Prostate gland (tissue), 2 donors: ENCODE measurements around the gene QSOX1. TPM values are rescaled to one million over a fixed set of nuclear protein-coding genes. Genes with fewer than 3 reads are reported as not detected.

Experiments used
- DNase-seq: peaks from one replicate; pipeline ENCODE4 v3.0.0-alpha.2; 2019; ENCODE audit warnings: low spot score
- H3K27ac ChIP-seq, 2 donors: fragments of 200-600 bp; sonication (generic); 2 replicates each; pipeline ENCODE4 v1.5.1; 2017 to 2019
- H3K27me3 ChIP-seq: fragments of 200-600 bp; sonication (generic); replicated peaks from 2 replicates; pipeline ENCODE4 v1.5.1; 2019; ENCODE audit not compliant: insufficient read depth
- H3K36me3 ChIP-seq, 2 donors: fragments of 200-600 bp; sonication (generic); 1 replicate in 1 of 2; 2 replicates in 1 of 2; pipeline versions ENCODE4 v1.5.1 to v1.8.1; 2017 to 2019
- H3K4me1 ChIP-seq: fragments of 200-600 bp; sonication (generic); replicated peaks from 2 replicates; pipeline ENCODE4 v1.5.1; 2019
- H3K4me3 ChIP-seq, 2 donors: fragments of 200-600 bp; sonication (generic); 2 replicates each; pipeline ENCODE4 v1.5.1; 2017 to 2019
- H3K9me3 ChIP-seq: fragments of 200-600 bp; sonication (generic); 2 replicates; pipeline ENCODE4 v1.5.1; 2017
- POLR2A ChIP-seq: fragments of 450-650 bp; IDR thresholded peaks from one replicate; pipeline ENCODE4 v1.6.1; 2016; ENCODE audit warnings: antibody characterized with exemption, mild to moderate bottlenecking
- POLR2AphosphoS5 ChIP-seq: sonication (generic); formaldehyde crosslinking; IDR thresholded peaks from one replicate; pipeline ENCODE4 v1.6.1; 2017; ENCODE audit warnings: antibody characterized with exemption
- WGBS: methylation state at CpG from one replicate; pipeline ENCODE4 v1.1.5; 2018; 5-methylcytosine and 5-hydroxymethylcytosine counted together
- intact Hi-C: fragments of 100-400 bp; cut with DNase I; formaldehyde crosslinking; loops from one replicate; pipeline ENCODE4 v1.14.2; 2022
- total RNA-seq, 2 donors: library from RNA; depleted of rRNA; stranded (reverse); fragments of >200 nt; gene quantifications; one replicate each; pipeline ENCODE4 v1.1.0, GENCODE V29; 2016
- TF ChIP-seq, protein P1 (sequence below), 4 experiments: fragments of 200-600 bp in 2 of 4; fragments of 450-650 bp in 2 of 4; sonication (generic) in 2 of 4; IDR thresholded peaks; 1 replicate in 3 of 4; 2 replicates in 1 of 4; pipeline ENCODE4 v1.5.1; 2016 to 2019; ENCODE audit warnings: antibody characterized with exemption in 4 of 4, mild to moderate bottlenecking in 2 of 4, moderate library complexity in 2 of 4

Gene QSOX1
- total RNA-seq, 2 donors from 2014 or later = 77.3 to 471 TPM

- TF ChIP-seq POLR2A (no peak), POLR2AphosphoS5 (peak; percentile 73)
- WGBS = 39% methylated on average over 3 of the region's 3 CpGs
- H3K36me3 ChIP-seq = no peaks in the 10 kb centered on the region
- no peaks in the 10 kb centered on the region for H3K27me3 ChIP-seq
- no peak overlapping the region for H3K27ac ChIP-seq
- no peak overlapping the region for H3K4me3 ChIP-seq
- peaks cover 6% of the 10 kb centered on the region for H3K4me1 ChIP-seq
- intact Hi-C loops = loop anchor here (10.0 kb wide), 1 partner anchor 203 kb away; the partner anchor contains the start of gene CEP350
- no peak for DNase-seq
- no peaks in the 10 kb centered on the region for H3K9me3 ChIP-seq
Measured at GRCh38 chr1:180157576-180158057, 2.9 kb downstream of the QSOX1 start.

DNA sequence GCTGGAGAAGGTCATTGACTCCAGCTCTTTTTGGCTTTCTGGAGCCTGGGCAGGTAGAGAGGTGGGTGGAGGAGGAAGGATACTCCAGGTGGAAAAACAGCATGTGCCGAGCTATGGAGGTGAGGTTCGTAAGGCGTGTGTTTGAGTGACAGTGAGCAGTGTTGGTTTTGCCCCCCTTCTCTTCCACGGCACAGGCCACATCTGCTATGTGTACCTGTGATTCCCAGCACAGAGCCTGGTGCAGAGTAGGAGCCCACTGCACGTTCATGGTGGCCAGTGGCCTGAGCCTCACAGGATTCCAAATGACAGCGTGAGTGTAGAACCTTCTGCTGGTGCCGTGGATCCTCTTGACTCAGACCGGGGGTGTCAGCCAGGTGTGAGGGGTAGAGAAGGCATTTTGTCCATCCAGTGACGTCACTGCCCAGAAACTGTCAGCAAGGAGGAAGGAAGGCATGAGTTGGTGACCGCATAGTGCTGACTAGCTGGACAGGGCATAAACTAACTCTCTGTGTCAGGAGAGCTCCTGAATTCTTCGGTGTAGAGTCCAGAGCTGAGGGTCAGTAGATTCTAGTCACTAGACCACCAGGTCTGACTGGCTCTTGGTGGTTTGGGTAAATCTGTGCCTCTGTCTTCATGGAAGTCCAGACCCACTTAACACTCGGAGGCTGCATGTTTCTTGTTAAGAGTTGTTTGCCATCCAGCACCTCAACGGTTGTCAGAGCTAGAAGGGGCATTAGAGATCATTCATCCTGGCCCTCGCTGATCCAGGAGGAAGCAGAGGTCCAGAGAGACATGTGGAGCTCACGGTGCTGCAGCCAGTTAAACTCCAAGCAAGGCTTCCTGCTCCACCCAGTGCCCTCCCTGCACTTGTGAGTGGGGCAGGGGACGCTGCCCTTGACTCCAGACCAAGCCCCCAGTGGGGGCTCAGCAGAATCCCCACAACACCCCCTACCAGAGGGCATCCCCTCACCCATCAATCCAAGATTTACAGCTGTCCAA is 3.8 kb downstream of the QSOX1 start:
- H3K9me3 ChIP-seq = no peaks in the 10 kb centered on the region
- peaks cover 6% of the 10 kb centered on the region for H3K4me1 ChIP-seq
- no peaks in the 10 kb centered on the region for H3K27me3 ChIP-seq
- 76% methylated on average over 14 of the region's 16 CpGs for WGBS
- H3K36me3 ChIP-seq = no peaks in the 10 kb centered on the region
- H3K27ac ChIP-seq = no peak overlapping the region
- H3K4me3 ChIP-seq = no peak overlapping the region
- intact Hi-C loops = loop anchor here (10.0 kb wide), 1 partner anchor 204 kb away; the partner anchor contains the start of gene CEP350
- TF ChIP-seq, protein P1, sequence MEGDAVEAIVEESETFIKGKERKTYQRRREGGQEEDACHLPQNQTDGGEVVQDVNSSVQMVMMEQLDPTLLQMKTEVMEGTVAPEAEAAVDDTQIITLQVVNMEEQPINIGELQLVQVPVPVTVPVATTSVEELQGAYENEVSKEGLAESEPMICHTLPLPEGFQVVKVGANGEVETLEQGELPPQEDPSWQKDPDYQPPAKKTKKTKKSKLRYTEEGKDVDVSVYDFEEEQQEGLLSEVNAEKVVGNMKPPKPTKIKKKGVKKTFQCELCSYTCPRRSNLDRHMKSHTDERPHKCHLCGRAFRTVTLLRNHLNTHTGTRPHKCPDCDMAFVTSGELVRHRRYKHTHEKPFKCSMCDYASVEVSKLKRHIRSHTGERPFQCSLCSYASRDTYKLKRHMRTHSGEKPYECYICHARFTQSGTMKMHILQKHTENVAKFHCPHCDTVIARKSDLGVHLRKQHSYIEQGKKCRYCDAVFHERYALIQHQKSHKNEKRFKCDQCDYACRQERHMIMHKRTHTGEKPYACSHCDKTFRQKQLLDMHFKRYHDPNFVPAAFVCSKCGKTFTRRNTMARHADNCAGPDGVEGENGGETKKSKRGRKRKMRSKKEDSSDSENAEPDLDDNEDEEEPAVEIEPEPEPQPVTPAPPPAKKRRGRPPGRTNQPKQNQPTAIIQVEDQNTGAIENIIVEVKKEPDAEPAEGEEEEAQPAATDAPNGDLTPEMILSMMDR (IDR thresholded peaks at IDR 0.05) = no peak
- TF ChIP-seq POLR2AphosphoS5 (no peak), POLR2A (no peak)
- DNase-seq = no peak

DNA sequence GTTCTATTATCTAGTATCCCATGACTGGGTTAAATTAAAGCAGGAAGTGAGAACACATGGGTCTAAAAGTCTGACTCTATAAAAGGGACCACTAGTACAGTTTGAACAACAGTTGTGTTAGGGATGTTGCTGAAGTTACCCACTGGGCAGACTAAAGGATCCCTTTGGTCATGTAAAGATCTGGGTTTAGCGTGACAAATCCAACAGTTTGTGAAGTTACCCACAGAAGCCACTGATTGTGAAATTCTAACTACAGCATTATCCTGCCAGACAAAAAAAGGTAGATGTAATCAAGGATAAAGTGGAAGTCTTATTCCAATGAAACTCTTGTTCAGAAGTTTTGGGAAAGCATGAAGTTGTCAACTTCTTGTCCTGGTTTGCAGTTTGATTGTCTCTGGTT is 5.7 kb downstream of the QSOX1 start:
- TF ChIP-seq POLR2AphosphoS5 (no peak), POLR2A (no peak)
- TF ChIP-seq, protein P1 (IDR thresholded peaks at IDR 0.05) = no peak
- Histone ChIP-seq H3K9me3 (no peaks in the 10 kb centered on the region), H3K27ac (no peak overlapping the region), H3K36me3 (no peaks in the 10 kb centered on the region), H3K4me3 (no peak overlapping the region), H3K27me3 (no peaks in the 10 kb centered on the region), H3K4me1 (peaks cover 6% of the 10 kb centered on the region)
- 87% methylated on average over 1 of the region's 1 CpG for WGBS
- intact Hi-C loops = no loop called here
- DNase-seq = no peak

DNA sequence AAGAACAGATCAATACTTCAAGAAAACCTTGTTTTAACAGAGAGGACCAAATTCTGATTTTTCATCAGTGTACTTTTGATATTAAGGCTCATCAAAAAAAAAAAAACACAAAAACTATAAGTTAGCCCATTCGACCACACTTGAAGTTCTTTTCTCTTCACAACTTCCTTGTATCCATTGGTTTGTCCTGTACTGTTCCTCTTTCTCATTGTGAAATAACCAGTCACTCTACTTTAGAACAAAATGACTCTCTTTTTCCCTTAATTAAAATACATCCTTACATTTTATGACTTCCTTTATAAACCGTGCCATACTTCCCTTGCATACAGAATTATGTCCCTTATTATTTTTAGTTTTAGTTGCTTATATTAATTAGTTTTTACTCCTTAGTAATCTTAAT is 8.4 kb downstream of the QSOX1 start:
- Histone ChIP-seq H3K36me3 (no peaks in the 10 kb centered on the region), H3K4me1 (peaks cover 2% of the 10 kb centered on the region), H3K4me3 (no peak overlapping the region), H3K27me3 (no peaks in the 10 kb centered on the region), H3K9me3 (no peaks in the 10 kb centered on the region), H3K27ac (no peak overlapping the region)
- no peak for TF ChIP-seq POLR2AphosphoS5
- no peak for TF ChIP-seq POLR2A
- TF ChIP-seq, protein P1 (IDR thresholded peaks at IDR 0.05) = no peak
- WGBS = 56% methylated on average over 2 of the region's 2 CpGs
- intact Hi-C loops = no loop called here
- no peak for DNase-seq

- TF ChIP-seq POLR2A (no peak), POLR2AphosphoS5 (no peak)
- TF ChIP-seq, protein P1 (IDR thresholded peaks at IDR 0.05) = no peak
- no peak for DNase-seq
- no peaks in the 10 kb centered on the region for H3K9me3 ChIP-seq
- WGBS = 82% methylated on average over 2 of the region's 2 CpGs
- H3K27me3 ChIP-seq = no peaks in the 10 kb centered on the region
- H3K27ac ChIP-seq = no peak overlapping the region
- H3K36me3 ChIP-seq = no peaks in the 10 kb centered on the region
- H3K4me1 ChIP-seq = no peaks in the 10 kb centered on the region
- no peak overlapping the region for H3K4me3 ChIP-seq
- intact Hi-C loops = loop anchor here (5.0 kb wide), 1 partner anchor 58 kb away; no protein-coding TSS in a partner anchor
Measured at GRCh38 chr1:180165096-180165495, 10.4 kb downstream of the QSOX1 start.
